DND-41 (cell line): ENCODE measurements around the gene GIMAP8.

Source experiments
- EZH2 ChIP-seq: IDR thresholded peaks from 3 replicates; pipeline ENCODE4 v1.6.1; 2012; ENCODE audit warnings: borderline replicate concordance, low read depth, mild to moderate bottlenecking, moderate library complexity, low read length, inconsistent platforms; ENCODE audit not compliant: severe bottlenecking
- TF ChIP-seq, protein P1 (sequence below): IDR thresholded peaks from 2 replicates; pipeline ENCODE4 v1.5.1; 2012; ENCODE audit warnings: borderline replicate concordance, low read length, moderate library complexity, mild to moderate bottlenecking; ENCODE audit not compliant: poor library complexity, severe bottlenecking; ENCODE audit errors: extremely low read depth

GRCh38 chr7:150425670-150426069 is 24.8 kb upstream of the GIMAP8 start:
- TF ChIP-seq, protein P1, sequence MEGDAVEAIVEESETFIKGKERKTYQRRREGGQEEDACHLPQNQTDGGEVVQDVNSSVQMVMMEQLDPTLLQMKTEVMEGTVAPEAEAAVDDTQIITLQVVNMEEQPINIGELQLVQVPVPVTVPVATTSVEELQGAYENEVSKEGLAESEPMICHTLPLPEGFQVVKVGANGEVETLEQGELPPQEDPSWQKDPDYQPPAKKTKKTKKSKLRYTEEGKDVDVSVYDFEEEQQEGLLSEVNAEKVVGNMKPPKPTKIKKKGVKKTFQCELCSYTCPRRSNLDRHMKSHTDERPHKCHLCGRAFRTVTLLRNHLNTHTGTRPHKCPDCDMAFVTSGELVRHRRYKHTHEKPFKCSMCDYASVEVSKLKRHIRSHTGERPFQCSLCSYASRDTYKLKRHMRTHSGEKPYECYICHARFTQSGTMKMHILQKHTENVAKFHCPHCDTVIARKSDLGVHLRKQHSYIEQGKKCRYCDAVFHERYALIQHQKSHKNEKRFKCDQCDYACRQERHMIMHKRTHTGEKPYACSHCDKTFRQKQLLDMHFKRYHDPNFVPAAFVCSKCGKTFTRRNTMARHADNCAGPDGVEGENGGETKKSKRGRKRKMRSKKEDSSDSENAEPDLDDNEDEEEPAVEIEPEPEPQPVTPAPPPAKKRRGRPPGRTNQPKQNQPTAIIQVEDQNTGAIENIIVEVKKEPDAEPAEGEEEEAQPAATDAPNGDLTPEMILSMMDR, result no peak
- no peak for TF ChIP-seq EZH2
